ENCODE data around the gene PWWP2B. TPM values are rescaled to one million over a fixed set of nuclear protein-coding genes. Genes with fewer than 3 reads are reported as not detected.
A peak's percentile ranks its signal among the peaks of the same experiment; 100 is the strongest.

PWWP2B gene
- total and polyA plus RNA-seq, 2 of the 8 experiments (the other 6 are each of a cell fraction or from before 2014, with no cell fraction given) = 5.3 to 10.8 TPM

DNA sequence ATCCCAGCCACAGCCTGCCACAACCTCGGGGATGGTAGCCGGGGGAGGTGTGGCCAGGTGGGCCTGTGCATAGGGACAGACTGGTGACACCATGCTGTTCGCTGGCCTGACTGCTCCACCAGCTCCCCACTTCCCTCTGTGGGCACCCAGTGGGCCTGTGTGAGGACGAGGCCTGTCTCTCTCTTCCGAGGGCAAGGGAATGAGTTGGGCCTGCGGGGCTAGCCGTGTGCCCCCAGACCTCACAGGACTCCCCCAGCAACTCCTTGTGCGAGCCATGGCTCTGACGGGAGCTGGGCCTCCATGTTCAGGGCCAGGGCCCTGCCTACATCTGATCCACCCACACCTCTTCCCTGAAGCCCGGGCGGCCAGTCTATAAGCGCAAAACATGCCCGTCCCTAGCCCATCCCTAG, 40.5 kb downstream of the PWWP2B start:
- Histone ChIP-seq H3K56ac (replicated peaks; ENCODE audit: insufficient read length, low read depth, low read length) (no peak overlapping the region), H2BK20ac (ENCODE audit: low read length) (no peak overlapping the region), H3K18ac (ENCODE audit: extremely low read depth, low read length) (no peak overlapping the region; the same call in 1 of the 2 replicates), H4K5ac (ENCODE audit: insufficient read length, low read depth, low read length) (no peak overlapping the region), H4K91ac (replicated peaks; ENCODE audit: insufficient read length, low read length) (no peak overlapping the region), H3K4me3 (ENCODE audit: extremely low read depth in 1 of 4, insufficient read depth in 2 of 4, low read depth in 3 of 4, low read length in 4 of 4) (no peak overlapping the region), H3K79me2 (ENCODE audit: control insufficient read depth in 1 of 2, insufficient read depth in 2 of 2, low read length in 2 of 2) (no peaks in the 10 kb centered on the region), H3K4ac (replicated peaks; ENCODE audit: insufficient read length, low read depth, low read length) (no peak overlapping the region), H2AFZ (ENCODE audit: low read length) (no peak overlapping the region), H3K4me1 (replicated peaks in 1 of 4; ENCODE audit: control insufficient read depth in 3 of 4, insufficient read depth in 4 of 4, low read length in 3 of 4) (no peaks in the 10 kb centered on the region), H2BK120ac (replicated peaks; ENCODE audit: low read depth, low read length) (no peak overlapping the region), H4K8ac (ENCODE audit: extremely low read depth, insufficient read depth, low read length) (no peak overlapping the region), H3K79me1 (ENCODE audit: low read depth, low read length) (peaks cover 3% of the 10 kb centered on the region), H3K23ac (ENCODE audit: insufficient read length) (no peak overlapping the region), H3K9ac (replicated peaks in 1 of 4; ENCODE audit: extremely low read depth in 1 of 4, low read depth in 3 of 4, low read length in 3 of 4) (no peak overlapping the region), H3K14ac (ENCODE audit: insufficient read length) (no peak overlapping the region), H2BK15ac (ENCODE audit: low read length) (0 out of 2 replicates have a peak overlapping the region, but pooled peaks have one; percentile 18), H4K20me1 (replicated peaks in 1 of 2; ENCODE audit: control insufficient read depth in 1 of 2, insufficient read depth in 2 of 2, low read length in 2 of 2) (peaks cover 0 to 8% of the 10 kb centered on the region in 2 experiments), H2AK5ac (ENCODE audit: low read depth, low read length) (no peak overlapping the region), H2BK12ac (ENCODE audit: low read depth, low read length) (no peak overlapping the region), H3K36me3 (ENCODE audit: control insufficient read depth in 2 of 4, insufficient read depth in 4 of 4, low read length in 3 of 4) (no peaks in the 10 kb centered on the region; a peak in 1 of 8 replicates), H3K27me3 (replicated peaks in 1 of 4; ENCODE audit: control insufficient read depth in 3 of 4, extremely low read depth in 1 of 4, insufficient read depth in 3 of 4, low read length in 3 of 4) (no peaks in the 10 kb centered on the region), H3K27ac (ENCODE audit: low read depth, low read length) (no peak overlapping the region), H3K9me3 (ENCODE audit: insufficient read depth in 2 of 2, low read depth in 1 of 2, low read length in 1 of 2) (no peaks in the 10 kb centered on the region), H3K4me2 (ENCODE audit: insufficient read depth in 1 of 2, low read depth in 2 of 2, low read length in 2 of 2) (no peak overlapping the region), H3K23me2 (ENCODE audit: low read depth, low read length) (peaks cover 6% of the 10 kb centered on the region), H2BK5ac (ENCODE audit: low read depth, low read length) (no peak overlapping the region)
- ChIA-PET CTCF (ENCODE audit: partially characterized antibody) (interaction anchor here (1.5 to 2.2 kb wide), 2 partner anchors 16 to 31 kb away, joined by 6 to 7 read pairs; no protein-coding TSS in a partner anchor), POLR2A (ENCODE audit: partially characterized antibody) (interaction anchor here (1.0 to 2.6 kb wide), 4 partner anchors 8 to 28 kb away, joined by 3 to 10 read pairs (median 4); no protein-coding TSS in a partner anchor)
- WGBS, 2 experiments (ENCODE audit: extremely low coverage in 1 of 2, insufficient coverage in 1 of 2, insufficient read length in 1 of 2, insufficient replicate concordance in 2 of 2, low coverage in 1 of 2, low lambda C conversion rate in 2 of 2, missing lambda C conversion rate in 1 of 2) = 92% methylated on average over 9 of the region's 13 CpGs; no CpG with 5 or more reads in 1 of the 2 experiments
- DNase-seq (ENCODE audit: low read depth in 1 of 2, low spot score in 2 of 2) = no peak
- FAIRE-seq = no peak
- TF ChIP-seq JUND (IDR thresholded peaks at IDR 0.05; ENCODE audit: low read length) (no peak), SRF (IDR thresholded peaks at IDR 0.05; ENCODE audit: low read depth, low read length) (no peak)

Measured in H1 (cell line).